ENCODE measurements around the gene GNG5. TPM values are rescaled to one million over a fixed set of nuclear protein-coding genes. Genes with fewer than 3 reads are reported as not detected.

Gene GNG5
- total RNA-seq (10 to 100 TPM; 11.4 to 28.8 TPM), polyA plus RNA-seq (100 to 1,000 TPM in 1 of 2 donors, 10 to 100 TPM in 1; 77.8 to 229 TPM)

- Histone ChIP-seq H3K4me3 (ENCODE audit: low read depth in 1 of 3, low read length in 3 of 3) (peak within 1 kb of the TSS; percentile 89 to 98 (median 92)), H3K27ac (ENCODE audit: low read depth in 1 of 2, low read length in 2 of 2) (peak within 1 kb of the TSS; percentile 99 to 100), H3K9me3 (ENCODE audit: control insufficient read depth in 4 of 4, low read length in 3 of 4) (no peaks in the 10 kb centered on the region), H3K36me3 (ENCODE audit: control insufficient read depth in 4 of 4, insufficient read depth in 3 of 4, low read depth in 1 of 4, low read length in 3 of 4) (peaks cover 0 to 7% (median 3%) of the 10 kb centered on the region in 4 donors), H3K4me1 (ENCODE audit: control insufficient read depth in 4 of 4, insufficient read depth in 4 of 4, low read length in 3 of 4) (peaks cover 1 to 45% (median 21%) of the 10 kb centered on the region in 4 donors), H3K27me3 (ENCODE audit: control insufficient read depth in 4 of 4, insufficient read depth in 4 of 4, low read length in 3 of 4) (no peaks in the 10 kb centered on the region), H3K9ac (ENCODE audit: low read depth in 1 of 2, low read length in 2 of 2) (peak within 1 kb of the TSS; percentile 92 to 99)
- under 1% methylated on average over 60 of the region's 60 CpGs for WGBS
- TF ChIP-seq TAF1 (conservative IDR thresholded peaks at IDR 0.05) = peak; percentile 94
- TF ChIP-seq EGR1 (IDR thresholded peaks at IDR 0.05; ENCODE audit: low read depth in 2 of 2) = peak; percentile 38 to 52
- TF ChIP-seq HNF4A (conservative IDR thresholded peaks at IDR 0.05) = peak; percentile 36 to 47
- TF ChIP-seq YY1 (IDR thresholded peaks at IDR 0.05) = peak; percentile 66
- TF ChIP-seq JUND (IDR thresholded peaks at IDR 0.05) = peak; percentile 89 to 96
- peak; percentile 14 to 20 for TF ChIP-seq RAD21 (IDR thresholded peaks at IDR 0.05)
- peak in 1 of 2 donors; percentile 67 for TF ChIP-seq GABPA (IDR thresholded peaks at IDR 0.05 in 1 of 2, conservative IDR thresholded peaks at IDR 0.05 in 1 of 2)
- TF ChIP-seq SP1 (IDR thresholded peaks at IDR 0.05) = peak; percentile 78
- TF ChIP-seq ATF3 (IDR thresholded peaks at IDR 0.05) = peak; percentile 83
- peak; percentile 89 for TF ChIP-seq REST (IDR thresholded peaks at IDR 0.05)
- peak; percentile 29 for TF ChIP-seq FOXA2 (IDR thresholded peaks at IDR 0.05)
- peak; percentile 30 for TF ChIP-seq ZBTB33 (IDR thresholded peaks at IDR 0.05)
- TF ChIP-seq FOXA1 (IDR thresholded peaks at IDR 0.05) = no peak
- peak; percentile 72 to 81 for TF ChIP-seq RXRA (IDR thresholded peaks at IDR 0.05)
- peak; percentile 15 for TF ChIP-seq HNF4G (IDR thresholded peaks at IDR 0.05)
- TF ChIP-seq CTCF (IDR thresholded peaks at IDR 0.05; ENCODE audit: low read depth, low read length, missing input control) = no peak
- TF ChIP-seq MAX (IDR thresholded peaks at IDR 0.05) = peak; percentile 36
- TF ChIP-seq NR2F2 (IDR thresholded peaks at IDR 0.05) = peak; percentile 68
- peak; percentile 99 for DNase-seq (ENCODE audit: low spot score)
Measured at GRCh38 chr1:84506002-84506728, at the start of gene GNG5, which contains the start of gene SPATA1. Gene GNG5, minus strand, starts transcription at chr1:84506581. Its CDS starts 490 bp downstream, at chr1:84506091. Gene SPATA1, plus strand, starts transcription at chr1:84506386. Its CDS starts 9,974 bp downstream, at chr1:84516360.

Measured in liver (tissue), 9 donors.